Endothelial cell of umbilical vein (primary cell): ENCODE results near the gene BLNK.

Source experiments
- EZH2 ChIP-seq: IDR thresholded peaks from 2 replicates; pipeline ENCODE4 v1.6.1; 2012; ENCODE audit warnings: borderline replicate concordance, low read depth, mild to moderate bottlenecking, moderate library complexity, low read length, inconsistent platforms; ENCODE audit not compliant: severe bottlenecking
- FOS ChIP-seq: IDR thresholded peaks from 2 replicates; pipeline ENCODE4 v1.6.1; 2011; ENCODE audit warnings: mild to moderate bottlenecking, low read length, moderate library complexity, borderline replicate concordance; ENCODE audit not compliant: insufficient read depth
- GATA2 ChIP-seq: IDR thresholded peaks from 2 replicates; pipeline ENCODE4 v1.7.0; 2011; ENCODE audit warnings: low read depth, mild to moderate bottlenecking, moderate library complexity, mixed read lengths, low read length; ENCODE audit not compliant: insufficient read length, insufficient read depth
- JUN ChIP-seq: IDR thresholded peaks from 2 replicates; pipeline ENCODE4 v1.6.1; 2011; ENCODE audit warnings: borderline replicate concordance, low read depth; ENCODE audit not compliant: insufficient read length, insufficient read depth
- MYC ChIP-seq: IDR thresholded peaks from one replicate; pipeline ENCODE4 v1.6.1; 2011; ENCODE audit warnings: mild to moderate bottlenecking, low read depth, low read length
- POLR2A ChIP-seq: IDR thresholded peaks from 2 replicates; pipeline ENCODE4 v1.6.1; 2012; ENCODE audit warnings: low read depth, mild to moderate bottlenecking, control low read depth, low read length
- POLR2AphosphoS5 ChIP-seq: IDR thresholded peaks from 2 replicates; pipeline ENCODE4 v1.6.1; 2012; ENCODE audit warnings: low read depth, mild to moderate bottlenecking, control low read depth, low read length, moderate library complexity; ENCODE audit not compliant: insufficient read depth
- TF ChIP-seq, protein P1 (sequence below), 2 donors: IDR thresholded peaks; 1 replicate in 1 of 2; 2 replicates in 1 of 2; pipeline ENCODE4 v1.5.1; 2011; ENCODE audit warnings: low read length in 2 of 2, mild to moderate bottlenecking in 2 of 2, moderate library complexity in 2 of 2, control low read depth in 1 of 2, inconsistent platforms in 1 of 2, low read depth in 1 of 2; ENCODE audit not compliant: insufficient read depth in 1 of 2; ENCODE audit errors: extremely low read depth in 1 of 2
- TF ChIP-seq, protein P2 (sequence below): IDR thresholded peaks from 2 replicates; pipeline ENCODE4 v1.6.1; 2011; ENCODE audit not compliant: insufficient read depth, insufficient read length

DNA sequence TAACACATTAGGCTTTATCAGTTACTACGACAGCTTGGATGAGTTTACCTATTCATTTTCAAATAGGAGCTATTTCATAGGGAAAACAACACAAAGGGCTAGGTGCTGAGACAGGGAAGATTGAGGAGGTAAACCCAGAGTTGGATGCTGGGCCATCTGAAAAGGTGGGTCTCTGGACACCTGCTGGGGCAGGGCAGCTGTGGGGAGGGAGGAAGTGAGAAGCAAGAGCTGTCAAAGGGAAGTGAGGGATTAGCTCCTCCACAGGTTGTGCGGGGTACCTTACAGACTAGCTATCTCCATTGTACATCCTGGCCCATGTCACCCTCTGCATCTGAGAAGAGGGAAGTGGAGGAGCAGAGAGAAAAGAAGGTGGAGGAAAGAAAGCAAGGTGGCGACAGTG is 48.9 kb downstream of the BLNK start:
- TF ChIP-seq, protein P1, sequence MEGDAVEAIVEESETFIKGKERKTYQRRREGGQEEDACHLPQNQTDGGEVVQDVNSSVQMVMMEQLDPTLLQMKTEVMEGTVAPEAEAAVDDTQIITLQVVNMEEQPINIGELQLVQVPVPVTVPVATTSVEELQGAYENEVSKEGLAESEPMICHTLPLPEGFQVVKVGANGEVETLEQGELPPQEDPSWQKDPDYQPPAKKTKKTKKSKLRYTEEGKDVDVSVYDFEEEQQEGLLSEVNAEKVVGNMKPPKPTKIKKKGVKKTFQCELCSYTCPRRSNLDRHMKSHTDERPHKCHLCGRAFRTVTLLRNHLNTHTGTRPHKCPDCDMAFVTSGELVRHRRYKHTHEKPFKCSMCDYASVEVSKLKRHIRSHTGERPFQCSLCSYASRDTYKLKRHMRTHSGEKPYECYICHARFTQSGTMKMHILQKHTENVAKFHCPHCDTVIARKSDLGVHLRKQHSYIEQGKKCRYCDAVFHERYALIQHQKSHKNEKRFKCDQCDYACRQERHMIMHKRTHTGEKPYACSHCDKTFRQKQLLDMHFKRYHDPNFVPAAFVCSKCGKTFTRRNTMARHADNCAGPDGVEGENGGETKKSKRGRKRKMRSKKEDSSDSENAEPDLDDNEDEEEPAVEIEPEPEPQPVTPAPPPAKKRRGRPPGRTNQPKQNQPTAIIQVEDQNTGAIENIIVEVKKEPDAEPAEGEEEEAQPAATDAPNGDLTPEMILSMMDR (IDR thresholded peaks at IDR 0.05; ENCODE audit: extremely low read depth in 1 of 2, insufficient read depth in 1 of 2, low read depth in 1 of 2, low read length in 2 of 2): no peak
- TF ChIP-seq JUN: no peak
- TF ChIP-seq POLR2AphosphoS5: no peak
- TF ChIP-seq EZH2: no peak
- no peak for TF ChIP-seq MYC
- TF ChIP-seq POLR2A: no peak
- no peak for TF ChIP-seq FOS
- TF ChIP-seq GATA2: no peak
- TF ChIP-seq, protein P2, sequence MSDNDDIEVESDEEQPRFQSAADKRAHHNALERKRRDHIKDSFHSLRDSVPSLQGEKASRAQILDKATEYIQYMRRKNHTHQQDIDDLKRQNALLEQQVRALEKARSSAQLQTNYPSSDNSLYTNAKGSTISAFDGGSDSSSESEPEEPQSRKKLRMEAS: no peak
